IMR-90 (cell line): ENCODE measurements around the gene NXPH2. TPM values are rescaled to one million over a fixed set of nuclear protein-coding genes. Genes with fewer than 3 reads are reported as not detected.

Experiments
- ATAC-seq: fragments of 200-7000 bp; cut with Tn5 transposase; 2 replicates; pipeline ENCODE4 v1.9.1; 2020; ENCODE audit warnings: low read depth, mild to moderate bottlenecking, moderate library complexity
- BruUV-seq: library from RNA; stranded (reverse); fragments of 400-500 nt; replicated peaks from 2 replicates; lab custom pipeline; 2021; lab: Mats Ljungman, UMichigan
- CTCF ChIA-PET: fragments of 300-600 bp; formaldehyde crosslinking; extraction: SDS; loops from one replicate; lab custom pipeline; 2021; ENCODE audit warnings: antibody characterized with exemption; lab: Yijun Ruan, JAX
- POLR2A ChIA-PET: fragments of 300-600 bp; sonication (Branson Sonifier 250); formaldehyde crosslinking; loops from one replicate; lab custom pipeline; 2022; ENCODE audit warnings: antibody characterized with exemption; ENCODE audit not compliant: unreplicated experiment; lab: Charles Lee
- DNase-seq: peaks from one replicate; pipeline ENCODE4 v3.0.0; 2013
- H2AFZ ChIP-seq: replicated peaks from 2 replicates; pipeline ENCODE3; 2013; ENCODE audit warnings: low read length, mild to moderate bottlenecking; ENCODE audit not compliant: poor library complexity
- H2AK5ac ChIP-seq: 2 replicates; pipeline ENCODE4 v1.6.1; 2013; ENCODE audit warnings: low read depth, low read length, inconsistent platforms
- H2AK9ac ChIP-seq: replicated peaks from 2 replicates; pipeline ENCODE3; 2013; ENCODE audit warnings: mild to moderate bottlenecking, low read depth, low read length, moderate library complexity; ENCODE audit not compliant: poor library complexity
- H2BK120ac ChIP-seq: 2 replicates; pipeline ENCODE4 v1.6.1; 2013; ENCODE audit warnings: low read depth, low read length, inconsistent platforms
- H2BK15ac ChIP-seq: 3 replicates; pipeline ENCODE4 v1.6.1; 2013; ENCODE audit warnings: low read depth, low read length, inconsistent platforms
- H2BK20ac ChIP-seq: 2 replicates; pipeline ENCODE4 v1.6.1; 2013; ENCODE audit warnings: low read depth, mild to moderate bottlenecking, inconsistent platforms, low read length, moderate library complexity
- H2BK5ac ChIP-seq: 2 replicates; pipeline ENCODE4 v1.6.1; 2013; ENCODE audit warnings: mild to moderate bottlenecking, low read depth, low read length, inconsistent platforms; ENCODE audit not compliant: poor library complexity, severe bottlenecking
- H3K14ac ChIP-seq: replicated peaks from 2 replicates; pipeline ENCODE4 v1.6.1; 2013; ENCODE audit warnings: low read depth, low read length, inconsistent platforms
- H3K18ac ChIP-seq: 2 replicates; pipeline ENCODE4 v1.6.1; 2013; ENCODE audit warnings: low read depth, low read length, control low read depth
- H3K23ac ChIP-seq: 2 replicates; pipeline ENCODE4 v1.6.1; 2013; ENCODE audit warnings: low read depth, low read length, inconsistent platforms
- H3K27ac ChIP-seq: 2 replicates; pipeline ENCODE4 v1.5.1; 2013; ENCODE audit warnings: mild to moderate bottlenecking, control low read depth, low read length; ENCODE audit not compliant: insufficient read depth
- H3K27me3 ChIP-seq: 2 replicates; pipeline ENCODE4 v1.6.1; 2013; ENCODE audit warnings: low read length; ENCODE audit not compliant: control insufficient read depth, insufficient read depth
- H3K36me3 ChIP-seq: 2 replicates; pipeline ENCODE4 v1.6.1; 2013; ENCODE audit warnings: low read length, mixed read lengths; ENCODE audit not compliant: control insufficient read depth, insufficient read depth
- H3K4ac ChIP-seq: 2 replicates; pipeline ENCODE4 v1.6.1; 2013; ENCODE audit warnings: low read depth, low read length, inconsistent platforms
- H3K4me1 ChIP-seq: 2 replicates; pipeline ENCODE4 v1.6.1; 2013; ENCODE audit warnings: low read length, mixed read lengths; ENCODE audit not compliant: control insufficient read depth, insufficient read depth
- H3K4me2 ChIP-seq: 2 replicates; pipeline ENCODE4 v1.6.1; 2013; ENCODE audit warnings: low read depth, mild to moderate bottlenecking, control low read depth, low read length, moderate library complexity
- H3K4me3 ChIP-seq: 2 replicates; pipeline ENCODE4 v1.5.1; 2013; ENCODE audit warnings: low read depth, mild to moderate bottlenecking, control low read depth, low read length, moderate library complexity; ENCODE audit not compliant: insufficient read depth
- H3K56ac ChIP-seq: 2 replicates; pipeline ENCODE4 v1.6.1; 2013; ENCODE audit warnings: low read length, inconsistent platforms; ENCODE audit not compliant: insufficient read depth; ENCODE audit errors: extremely low read depth
- H3K79me1 ChIP-seq, 2 experiments: 2 replicates each; pipeline ENCODE4 v1.6.1; 2013; ENCODE audit warnings: low read length in 2 of 2, inconsistent platforms in 1 of 2, low read depth in 1 of 2
- H3K9ac ChIP-seq: 2 replicates; pipeline ENCODE4 v1.6.1; 2013; ENCODE audit warnings: low read depth, low read length, control low read depth
- H3K9me1 ChIP-seq: 2 replicates; pipeline ENCODE4 v1.6.1; 2013; ENCODE audit warnings: low read length, inconsistent platforms; ENCODE audit not compliant: insufficient read depth
- H3K9me3 ChIP-seq: 2 replicates; pipeline ENCODE4 v1.6.1; 2013; ENCODE audit warnings: low read length; ENCODE audit not compliant: control insufficient read depth, insufficient read depth
- H4K20me1 ChIP-seq: 2 replicates; pipeline ENCODE4 v1.6.1; 2013; ENCODE audit warnings: low read length, inconsistent platforms; ENCODE audit not compliant: insufficient read depth
- H4K5ac ChIP-seq: 2 replicates; pipeline ENCODE4 v1.6.1; 2013; ENCODE audit warnings: mild to moderate bottlenecking, low read depth, low read length, control low read depth
- H4K8ac ChIP-seq, 2 experiments: 2 replicates each; pipeline ENCODE4 v1.6.1; 2013; ENCODE audit warnings: low read depth in 2 of 2, low read length in 2 of 2, control low read depth in 1 of 2, inconsistent platforms in 1 of 2
- H4K91ac ChIP-seq: 2 replicates; pipeline ENCODE4 v1.6.1; 2013; ENCODE audit warnings: low read depth, low read length, inconsistent platforms; ENCODE audit not compliant: insufficient read depth
- CEBPB ChIP-seq: IDR thresholded peaks from 2 replicates; pipeline ENCODE4 v1.6.1; 2012; ENCODE audit warnings: low read depth, low read length, improper control_type of control experiment
- NFE2L2 ChIP-seq: fragments of 150-350 bp; IDR thresholded peaks from 2 replicates; pipeline ENCODE4 v1.6.1; 2016; ENCODE audit warnings: low read depth, mild to moderate bottlenecking, low read length
- RAD21 ChIP-seq: IDR thresholded peaks from 2 replicates; pipeline ENCODE4 v1.6.1; 2012; ENCODE audit warnings: low read length, improper control_type of control experiment
- dilution Hi-C: fragments of 300-500 bp; cut with HindIII; formaldehyde crosslinking; loops from one replicate; pipeline ENCODE4 v1.14.3; 2018; ENCODE audit warnings: low sequenced_read_pairs; ENCODE audit not compliant: unreplicated experiment
- in situ Hi-C: fragments of 300-500 bp; cut with MboI; formaldehyde crosslinking; loops from 3 replicates; pipeline ENCODE4 v1.14.3; 2019; ENCODE audit warnings: low sequenced_read_pairs, inconsistent platforms, mixed read lengths
- intact Hi-C: fragments of 100-400 bp; cut with micrococcal nuclease; formaldehyde crosslinking; loops from 2 replicates; pipeline ENCODE4 v1.10.0; 2022
- polyA plus RNA-seq, 3 experiments: library from polyadenylated mRNA; depleted of rRNA; stranded (reverse); fragments of >200 nt; gene quantifications; 2 replicates each; pipeline ENCODE4 v1.2.3, GENCODE V29; 2012; ENCODE audit warnings: low replicate concordance in 1 of 3
- total RNA-seq: library from RNA; depleted of rRNA; stranded (reverse); fragments of >200 nt; gene quantifications from 2 replicates; pipeline ENCODE4 v1.2.3, GENCODE V29; 2012

NXPH2 gene
- total and polyA plus RNA-seq, 2 of the 4 experiments (the other 2 are of a cell fraction) = not detected

- ATAC-seq = no peak
- Histone ChIP-seq H3K27me3 (no peaks in the 10 kb centered on the region; the same call in 1 of the 2 replicates), H3K18ac (no peak overlapping the region), H3K14ac (no peak overlapping the region), H3K36me3 (no peaks in the 10 kb centered on the region), H3K9me1 (no peaks in the 10 kb centered on the region), H3K4me3 (no peak overlapping the region), H3K56ac (no peak overlapping the region), H3K4ac (no peak overlapping the region), H2BK20ac (no peak overlapping the region), H2AK9ac (no peak overlapping the region), H4K8ac (no peak overlapping the region), H3K9ac (no peak overlapping the region), H2BK5ac (no peak overlapping the region), H3K4me2 (no peak overlapping the region), H4K5ac (no peak overlapping the region), H3K79me1 (no peaks in the 10 kb centered on the region), H4K20me1 (no peaks in the 10 kb centered on the region), H2BK15ac (no peak overlapping the region), H3K4me1 (no peaks in the 10 kb centered on the region), H2BK120ac (no peak overlapping the region), H3K9me3 (no peaks in the 10 kb centered on the region), H3K23ac (no peak overlapping the region), H3K27ac (no peak overlapping the region), H2AK5ac (no peak overlapping the region), H2AFZ (no peak overlapping the region), H4K91ac (no peak overlapping the region)
- BruUV-seq = no TSS peak
- DNase-seq = no peak
- no peak for TF ChIP-seq CEBPB
- TF ChIP-seq RAD21 = no peak
- TF ChIP-seq NFE2L2 = no peak
- dilution Hi-C loops (no loop called here), intact Hi-C loops (no loop called here), in situ Hi-C loops (no loop called here)
- ChIA-PET POLR2A (no interaction called here), CTCF (interaction anchor here (1.3 kb wide), 1 partner anchor 10 kb away, joined by 3 read pairs; no protein-coding TSS in a partner anchor)
These were observed 61.8 kb downstream of the NXPH2 start for GRCh38 chr2:138718405-138718804.
